ACHN (cell line): ENCODE data around the gene IMPG2.
"Not testable (repeated sequence)": the region's sequence is repeated elsewhere in the genome, so short reads cannot be mapped to it uniquely, and the experiment has no call there.

Experiments
- DNase-seq: peaks from one replicate; pipeline ENCODE4 v3.0.0-alpha.2; 2015
- in situ Hi-C: cut with HindIII; loops from 2 replicates; pipeline ENCODE4 v1.10.0; 2017; ENCODE audit warnings: low sequenced_read_pairs, low pct_ligation_motif_present, low pct_unique_long_range_greater_than_20kb

Gene IMPG2

GRCh38 chr3:101320475-101320874 is at the start of gene IMPG2:
IMPG2 (minus strand) TSS chr3:101320575; CDS start chr3:101320372, 203 bp downstream.
- DNase-seq: no peak
- in situ Hi-C loops: no loop called here

- in situ Hi-C loops: no loop called here
- no peak for DNase-seq
Measured at GRCh38 chr3:101362406-101362805, 42.0 kb upstream of the IMPG2 start.

DNA sequence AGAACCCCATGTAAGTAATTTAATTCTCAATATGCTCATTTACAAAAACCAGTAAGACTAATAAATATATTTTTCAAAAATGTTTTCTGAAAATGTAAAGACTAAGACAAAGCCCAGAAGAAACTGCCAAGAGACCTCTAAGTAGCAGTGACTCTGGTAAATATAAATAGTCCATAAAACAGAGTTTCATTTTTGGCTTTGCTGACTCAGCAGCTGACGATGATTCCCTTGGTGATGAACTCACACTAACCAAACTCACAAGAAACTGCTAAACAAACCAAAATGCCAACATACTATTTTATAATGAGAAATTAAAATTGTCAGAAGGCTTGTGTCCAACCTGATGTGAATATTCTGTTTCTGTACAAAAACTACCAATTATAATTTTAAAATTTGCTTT is 31.5 kb upstream of the IMPG2 start:
- in situ Hi-C loops: no loop called here
- no peak for DNase-seq

DNA sequence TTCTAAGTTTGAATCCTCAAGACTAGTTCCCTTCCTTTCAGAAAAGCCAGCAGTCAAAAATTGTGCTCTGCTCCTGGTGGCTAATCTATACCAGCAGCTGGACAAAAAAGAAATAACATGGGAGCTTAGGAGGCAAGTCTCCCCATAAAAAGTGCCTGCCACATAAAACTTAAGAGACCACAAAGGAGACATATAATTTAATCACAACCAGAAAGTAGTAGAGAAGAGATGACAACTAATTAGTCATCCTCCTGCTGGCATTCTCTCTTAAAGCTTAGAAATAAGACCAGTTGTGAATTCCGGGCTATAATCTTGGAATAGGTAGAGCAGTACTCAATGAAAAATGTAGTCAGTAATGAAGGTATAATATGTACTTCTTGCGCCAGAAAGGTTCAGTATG is 20.2 kb upstream of the IMPG2 start:
- in situ Hi-C loops: no loop called here
- no peak for DNase-seq

DNA sequence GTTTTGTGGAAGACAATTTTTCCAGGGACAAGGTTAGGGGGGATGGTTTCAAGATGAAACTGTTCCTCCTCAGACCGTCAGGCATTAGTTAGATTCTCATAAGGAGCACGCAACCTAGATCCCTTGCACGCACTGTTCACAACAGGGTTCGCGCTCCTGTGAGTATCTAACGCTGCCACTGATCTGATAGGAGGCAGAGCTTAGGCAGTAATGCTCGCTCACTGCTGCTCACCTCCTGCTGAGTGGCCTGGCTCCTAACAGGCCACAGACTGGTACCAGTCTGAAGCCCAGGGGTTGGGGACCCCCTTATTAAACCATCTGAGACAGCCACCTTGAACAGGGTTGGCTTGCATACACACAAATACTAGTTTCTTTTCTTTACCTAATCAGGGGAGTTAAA is 13.5 kb upstream of the IMPG2 start:
- in situ Hi-C loops: no loop called here
- no peak for DNase-seq

- DNase-seq: no peak
- in situ Hi-C loops: no loop called here
Measured at GRCh38 chr3:101329016-101329673, 8.8 kb upstream of the IMPG2 start.

- in situ Hi-C loops: no loop called here
- DNase-seq: no peak
Measured at GRCh38 chr3:101325393-101326134, 5.2 kb upstream of the IMPG2 start.

GRCh38 chr3:101319531-101319930 is 844 bp downstream of the IMPG2 start:
- in situ Hi-C loops: no loop called here
- DNase-seq: no peak

GRCh38 chr3:101312545-101312944 is 7.8 kb downstream of the IMPG2 start:
- in situ Hi-C loops: no loop called here

DNA sequence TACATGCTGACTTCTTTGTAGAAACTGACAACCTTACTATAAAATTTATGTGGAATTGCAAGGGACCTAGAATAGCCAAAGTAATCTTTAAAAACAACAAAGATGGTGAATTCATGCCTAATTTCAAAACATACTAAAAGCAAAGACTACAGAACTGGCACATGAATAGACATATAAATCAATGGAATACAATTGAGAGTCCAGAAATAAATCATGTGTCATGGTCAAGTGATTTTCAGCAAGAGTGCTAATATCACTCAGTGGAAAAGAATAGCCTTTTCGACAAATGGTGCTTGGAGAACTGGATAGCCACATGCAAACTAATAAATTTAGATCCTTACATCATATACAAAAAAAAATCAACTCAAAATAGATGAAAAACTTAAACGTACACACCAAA is 8.7 kb downstream of the IMPG2 start:
- in situ Hi-C loops: no loop called here
- DNase-seq: no peak

More at GRCh38 chr3:101312545-101312944, 7.8 kb downstream of the IMPG2 start:
- DNase-seq: no peak

- in situ Hi-C loops: no loop called here
- no peak for DNase-seq
Measured at GRCh38 chr3:101310978-101311375, 9.4 kb downstream of the IMPG2 start.

DNA sequence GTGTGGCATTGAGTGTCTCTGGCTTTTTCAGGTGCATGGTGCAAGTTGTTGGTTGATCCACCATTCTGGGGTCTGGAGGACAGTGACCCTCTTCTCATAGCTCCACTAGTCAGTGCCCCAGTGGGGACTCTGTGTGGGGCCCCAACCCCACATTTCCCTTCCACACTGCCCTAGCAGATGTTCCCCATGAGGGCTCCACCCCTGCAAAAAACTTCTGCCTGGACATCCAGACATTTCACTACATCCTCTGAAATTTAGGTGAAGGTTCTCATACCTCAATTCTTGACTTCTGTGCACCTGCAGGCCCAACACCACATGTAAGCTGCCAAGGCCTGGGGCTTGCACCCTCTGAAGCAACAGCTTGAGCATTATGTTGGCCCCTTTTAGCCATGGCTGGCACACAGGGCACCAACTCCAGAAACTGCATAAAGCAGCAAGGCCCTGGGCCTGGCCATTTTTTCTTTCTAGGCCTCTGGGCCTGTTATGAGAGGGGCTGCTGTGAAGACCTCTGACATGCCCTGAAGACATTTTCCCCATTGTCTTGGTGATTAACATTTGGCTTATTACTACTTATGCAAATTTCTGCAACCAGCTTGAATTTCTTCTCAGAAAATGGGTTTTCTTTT is 12.1 kb downstream of the IMPG2 start:
- in situ Hi-C loops, DNase-seq: not testable (repeated sequence)

DNA sequence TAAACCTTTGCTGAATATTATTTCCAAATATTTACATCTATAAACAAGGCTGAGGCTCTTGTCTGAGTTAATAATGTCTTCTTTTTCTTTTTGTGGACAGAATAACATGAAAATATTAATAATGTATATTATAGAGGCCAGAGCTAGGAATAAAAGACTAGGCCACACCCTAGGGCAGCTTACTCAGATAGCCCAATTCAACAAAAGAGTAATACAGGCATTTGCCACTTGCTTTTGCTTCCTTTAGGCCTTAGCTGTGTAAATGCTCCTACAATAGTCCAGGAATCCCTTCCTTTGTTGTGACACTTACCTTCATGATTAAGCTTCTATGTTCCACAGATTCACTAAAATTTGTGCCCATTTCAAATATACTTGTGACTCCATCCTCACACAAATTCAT is 16.5 kb downstream of the IMPG2 start:
- no peak for DNase-seq
- in situ Hi-C loops: no loop called here

DNA sequence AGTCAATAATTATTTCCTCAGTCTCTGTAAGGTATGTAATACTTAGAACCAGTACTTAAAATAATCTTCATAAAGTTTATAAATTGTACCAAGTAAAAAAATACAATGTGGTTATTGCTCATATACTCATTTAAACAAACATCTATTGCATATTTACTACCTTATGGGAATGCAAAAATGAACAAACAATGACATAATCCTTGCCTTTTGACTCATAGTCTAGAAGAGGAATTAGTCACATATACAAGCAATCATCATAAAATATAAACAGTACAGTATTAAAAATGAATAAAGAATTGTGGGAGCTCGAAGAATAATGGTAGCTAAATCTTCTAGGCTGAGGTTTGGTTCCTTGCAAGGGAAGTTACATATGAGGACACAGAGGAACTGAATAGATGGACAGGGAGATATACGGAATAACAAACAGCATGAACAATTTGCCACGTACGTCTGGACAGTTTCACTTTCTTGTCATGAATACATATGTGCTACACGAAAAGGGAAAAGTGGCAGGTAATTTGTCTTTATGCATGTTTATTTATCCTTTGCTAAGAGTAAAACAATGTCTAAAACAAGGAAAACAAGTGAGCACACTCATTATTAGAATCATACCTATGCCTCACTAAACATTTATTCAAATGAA is 17.2 kb downstream of the IMPG2 start:
- in situ Hi-C loops: no loop called here
- no peak for DNase-seq

DNA sequence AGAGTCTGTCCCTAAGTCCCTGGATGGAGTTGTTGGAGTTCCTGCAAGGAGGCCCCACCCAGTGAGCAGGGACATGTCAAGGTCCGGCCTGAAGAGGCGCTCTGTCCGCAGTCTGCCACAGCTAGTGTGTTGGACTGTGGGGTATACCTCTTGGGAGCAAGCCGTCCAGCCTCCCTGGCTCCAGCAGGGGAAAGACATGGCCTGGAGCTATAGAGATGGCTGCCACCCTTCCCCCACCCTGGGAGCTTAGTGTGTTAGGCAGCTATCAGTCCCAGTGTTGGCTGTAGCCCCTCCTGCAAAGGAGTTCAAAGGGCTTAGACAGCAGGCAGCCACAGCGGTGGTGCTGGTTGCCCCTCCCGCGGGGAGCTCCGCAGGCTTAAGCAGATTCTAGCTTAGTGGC is 20.3 kb downstream of the IMPG2 start:
- DNase-seq: no peak
- in situ Hi-C loops: no loop called here

DNA sequence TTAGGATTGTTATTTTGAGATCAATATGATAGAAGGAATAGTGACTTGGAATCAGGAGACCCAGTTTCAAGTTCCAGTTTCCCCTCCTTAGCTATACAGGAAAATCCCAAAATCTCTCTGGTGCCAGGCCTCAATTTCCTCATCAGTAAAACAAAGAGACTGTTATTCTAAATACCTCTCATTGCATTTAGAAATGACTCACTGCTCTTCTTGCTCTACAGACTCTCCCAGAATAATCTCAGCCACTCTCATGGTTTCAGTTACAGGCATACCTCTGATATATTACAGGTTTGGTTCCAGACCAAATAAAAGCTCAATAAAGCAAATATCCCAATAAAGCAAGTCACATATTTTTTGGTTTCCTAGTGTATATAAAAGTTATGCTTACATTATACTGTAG is 28.3 kb downstream of the IMPG2 start:
- in situ Hi-C loops: no loop called here

GRCh38 chr3:101288294-101288693 is 32.1 kb downstream of the IMPG2 start:
- in situ Hi-C loops: no loop called here
- DNase-seq: no peak

More for the DNA sequence above, 28.3 kb downstream of the IMPG2 start:
- no peak for DNase-seq

DNA sequence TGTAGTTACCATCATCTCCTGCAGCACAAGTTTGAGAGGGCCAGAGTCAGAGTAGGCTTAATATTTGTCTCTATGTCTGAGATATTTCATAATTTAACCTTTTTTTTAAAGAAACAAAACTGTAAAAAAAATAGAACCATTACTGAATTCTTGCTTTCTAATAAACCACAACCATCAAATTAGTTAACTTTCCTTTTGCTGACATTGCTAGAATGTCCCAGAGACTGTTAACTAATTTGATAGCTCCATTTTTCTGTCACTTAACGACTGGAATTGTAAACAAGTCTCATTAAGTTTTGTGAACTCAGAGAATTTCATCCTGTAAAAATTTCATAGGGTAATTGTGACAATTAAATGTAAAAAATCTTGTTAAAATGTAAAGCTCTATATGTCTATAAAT is 35.6 kb downstream of the IMPG2 start:
- DNase-seq: no peak
- in situ Hi-C loops: no loop called here

GRCh38 chr3:101281521-101282030 is 38.8 kb downstream of the IMPG2 start:
- DNase-seq: no peak
- in situ Hi-C loops: no loop called here
